ENCODE data around the gene GMPS.

- TF ChIP-seq CTCF (IDR thresholded peaks at IDR 0.05) = no peak
- TF ChIP-seq POLR2A (IDR thresholded peaks at IDR 0.05) = no peak
Observed at GRCh38 chr3:155890671-155891190, 20.3 kb downstream of the GMPS start.
